Renal pelvis (tissue), 4 donors: ENCODE data around the gene SEMA4D. TPM values are rescaled to one million over a fixed set of nuclear protein-coding genes. Genes with fewer than 3 reads are reported as not detected.
"Not testable (repeated sequence)": the region's sequence is repeated elsewhere in the genome, so short reads cannot be mapped to it uniquely, and the experiment has no call there.

Source experiments
- DNase-seq: peaks from one replicate; pipeline ENCODE4 v3.0.0-alpha.2; 2013
- polyA plus RNA-seq, 3 donors: library from polyadenylated mRNA; unstranded; fragments of 120-200 nt; gene quantifications; one replicate each; pipeline ENCODE4 v1.2.1, GENCODE V29; 2013; ENCODE audit not compliant: insufficient read length in 3 of 3

Gene SEMA4D
- polyA plus RNA-seq, 3 donors: 48.5 to 67.5 (median 64.1) TPM

DNA sequence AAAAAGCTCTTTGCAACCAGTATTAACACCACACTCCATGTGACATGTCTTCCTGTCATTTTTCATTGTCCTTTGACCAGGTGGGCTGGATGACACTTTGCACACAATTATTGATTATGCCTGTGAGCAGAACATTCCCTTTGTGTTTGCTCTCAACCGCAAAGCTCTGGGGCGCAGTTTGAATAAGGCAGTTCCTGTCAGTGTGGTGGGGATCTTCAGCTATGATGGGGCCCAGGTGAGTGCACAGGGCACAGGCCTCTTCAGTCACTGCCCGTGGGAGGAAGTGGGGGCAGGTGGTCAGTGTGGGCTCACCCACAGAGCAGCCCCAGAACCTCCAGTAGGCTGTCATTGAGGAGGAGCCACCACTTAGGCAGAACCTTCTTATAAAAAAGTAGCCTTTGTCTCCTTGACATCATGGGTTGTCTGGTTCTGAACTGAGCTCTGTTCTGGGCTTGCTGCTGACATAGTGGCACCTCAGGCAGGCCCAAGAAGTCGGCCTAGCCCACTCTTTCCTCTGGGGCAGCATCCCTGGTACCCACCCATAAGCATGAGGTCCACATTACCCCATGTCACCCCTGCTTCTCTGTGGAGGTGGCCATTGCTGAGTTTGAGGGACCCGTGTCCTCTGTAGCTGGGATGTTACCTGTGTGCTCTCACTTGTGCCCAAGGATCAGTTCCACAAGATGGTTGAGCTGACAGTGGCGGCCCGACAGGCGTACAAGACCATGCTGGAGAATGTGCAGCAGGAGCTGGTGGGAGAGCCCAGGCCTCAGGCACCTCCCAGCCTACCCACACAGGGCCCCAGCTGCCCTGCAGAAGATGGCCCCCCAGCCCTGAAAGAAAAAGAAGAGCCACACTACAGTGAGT, 140.3 kb downstream of the SEMA4D start:
- DNase-seq: no peak

DNA sequence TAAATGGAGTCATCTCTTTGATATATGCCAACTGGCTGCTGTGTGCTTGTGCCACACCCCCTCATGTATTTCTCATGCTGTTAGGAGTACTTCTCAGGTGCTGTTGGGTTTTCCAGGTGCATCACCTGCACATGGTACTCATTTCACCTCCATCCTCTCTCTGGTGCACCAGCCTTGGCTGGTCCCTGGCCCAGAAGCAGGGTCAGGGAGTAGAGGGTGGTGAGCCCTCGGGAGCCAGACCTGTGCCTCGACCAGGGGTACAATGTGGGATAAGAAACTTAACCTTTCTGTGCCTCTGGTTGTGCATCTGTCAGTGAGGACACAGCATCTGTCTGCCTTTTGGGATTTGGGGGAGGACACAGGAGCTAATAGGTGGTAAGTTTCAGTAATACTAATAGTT, 141.1 kb downstream of the SEMA4D start:
- DNase-seq: no peak

DNA sequence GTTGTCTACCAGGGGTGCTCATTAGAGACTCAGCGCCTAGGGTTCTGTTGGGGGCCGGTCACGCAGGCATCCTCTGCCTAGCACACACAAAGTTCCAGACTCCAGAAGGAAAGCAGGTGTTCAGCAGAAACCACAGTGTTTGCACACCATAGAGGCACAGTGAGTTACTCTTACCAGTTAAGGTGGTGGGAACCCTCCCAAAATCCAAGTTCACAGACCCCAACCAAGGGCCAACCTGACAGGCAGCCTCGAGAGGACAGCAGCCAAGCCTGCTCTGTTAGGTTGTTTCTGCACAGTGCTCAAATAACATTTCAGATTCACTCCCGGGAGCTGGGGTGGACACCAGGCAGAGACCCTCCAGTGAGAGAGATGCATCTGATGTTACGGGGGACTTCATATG, 143.4 kb downstream of the SEMA4D start:
- DNase-seq: no peak

DNA sequence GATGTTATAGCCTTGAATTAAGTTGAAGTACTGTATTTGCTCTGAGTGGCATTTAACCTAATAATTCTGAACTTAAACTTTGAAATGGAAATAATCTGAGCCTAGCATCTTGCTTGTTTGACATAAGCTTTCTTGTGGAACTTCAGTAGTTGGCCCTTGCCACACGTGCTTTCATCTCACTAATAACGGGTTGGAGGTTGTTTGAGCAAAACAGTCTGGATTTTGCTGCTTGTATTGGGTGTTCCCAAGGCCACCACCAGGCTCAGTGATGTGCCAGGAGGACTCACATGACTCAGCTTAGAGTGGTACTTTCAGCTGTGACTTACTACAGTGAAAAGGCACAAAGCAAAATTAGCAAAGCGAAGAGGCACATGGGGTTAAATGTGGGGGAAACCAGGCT, 143.9 kb downstream of the SEMA4D start:
- DNase-seq: no peak

DNA sequence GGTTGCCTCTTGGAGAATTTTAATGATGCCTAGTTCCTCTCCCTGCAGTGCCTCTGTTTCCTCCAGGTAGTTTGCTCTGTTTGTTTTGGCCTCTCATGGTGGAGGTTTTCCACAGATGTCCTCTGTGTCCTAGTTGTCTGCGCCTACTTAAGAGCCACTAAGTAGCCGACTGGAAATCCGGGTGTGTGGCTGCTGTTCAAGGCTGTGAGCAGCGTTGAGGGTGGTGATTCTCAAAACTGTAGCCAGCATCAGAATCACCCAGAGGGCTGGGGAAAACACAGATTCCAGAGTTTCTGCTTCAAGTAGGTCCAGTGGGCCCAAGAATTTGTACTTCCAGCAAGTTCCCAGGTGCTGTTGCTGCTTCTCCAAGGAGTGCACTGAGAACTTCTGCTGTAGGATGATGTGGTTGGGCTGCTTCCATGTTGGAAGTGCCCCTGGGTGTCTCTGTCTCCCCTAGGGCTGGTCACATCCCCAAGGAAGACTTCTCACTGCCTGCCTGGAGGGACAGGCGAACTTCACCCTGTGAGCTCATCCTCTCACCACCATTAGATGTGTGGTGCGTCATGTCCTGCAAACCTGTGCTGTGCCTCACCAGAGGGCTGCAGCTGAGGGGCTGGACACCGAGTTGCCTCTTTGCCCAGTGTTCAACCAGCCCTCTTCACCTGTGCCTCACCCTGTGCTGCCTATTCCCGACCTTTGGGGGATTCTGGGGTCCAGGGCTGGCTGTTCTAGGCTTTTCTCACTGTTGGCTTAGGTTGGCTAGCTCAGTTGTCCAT, 144.9 kb downstream of the SEMA4D start:
- DNase-seq: no peak

DNA sequence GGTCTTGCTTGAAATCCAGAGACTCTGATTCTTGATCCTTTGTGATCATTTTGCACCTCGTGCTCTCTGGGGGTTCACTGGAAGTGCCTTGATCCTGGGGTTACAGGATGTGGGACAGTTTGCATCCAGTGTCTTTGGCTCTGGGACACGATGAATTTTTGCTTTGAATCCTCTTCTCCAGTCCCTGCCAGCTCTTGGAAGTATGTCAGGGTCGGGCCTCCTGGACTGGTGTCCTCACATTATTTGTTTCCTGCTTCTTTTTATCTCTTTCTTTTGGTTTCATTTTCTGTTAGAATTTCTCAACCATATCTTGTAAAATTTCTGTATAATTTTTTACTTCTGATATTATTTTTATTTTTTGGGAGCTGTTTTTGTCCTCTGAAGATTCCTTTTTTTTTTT, 145.5 kb downstream of the SEMA4D start:
- no peak for DNase-seq

DNA sequence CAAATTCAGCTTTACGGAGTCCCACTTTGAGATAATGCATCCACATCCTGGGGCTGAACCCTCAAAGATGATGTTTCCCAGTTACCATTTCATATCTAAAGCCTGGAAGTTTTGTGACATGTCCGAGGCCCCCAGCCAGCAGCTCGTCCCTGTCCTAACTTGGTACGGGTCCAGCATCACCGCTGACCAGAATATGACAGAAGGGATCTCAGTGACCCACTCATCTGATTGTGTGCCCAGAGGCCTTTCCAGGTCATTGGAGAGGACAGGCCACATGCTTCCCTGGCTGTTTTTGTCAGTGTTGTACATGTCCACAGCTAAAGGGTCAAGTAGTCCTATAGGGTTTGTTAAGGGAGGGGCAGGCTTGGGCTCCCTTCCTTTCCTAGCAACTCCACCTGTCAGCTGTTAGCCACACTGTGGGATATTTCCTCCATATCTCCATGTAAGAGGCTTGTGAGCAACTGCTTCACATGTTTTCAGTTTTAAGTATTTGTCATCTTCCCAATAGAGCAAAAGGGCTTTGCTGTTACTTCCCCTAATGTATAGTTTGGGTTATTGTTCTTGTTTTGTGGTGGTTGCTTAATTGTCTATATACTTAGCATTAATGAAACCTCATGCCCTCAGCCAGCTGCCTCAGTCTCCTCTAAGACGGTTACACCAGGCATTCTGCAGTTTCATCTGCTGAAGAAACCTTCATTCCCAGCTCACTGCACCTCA, 146.2 kb downstream of the SEMA4D start:
- DNase-seq: no peak

DNA sequence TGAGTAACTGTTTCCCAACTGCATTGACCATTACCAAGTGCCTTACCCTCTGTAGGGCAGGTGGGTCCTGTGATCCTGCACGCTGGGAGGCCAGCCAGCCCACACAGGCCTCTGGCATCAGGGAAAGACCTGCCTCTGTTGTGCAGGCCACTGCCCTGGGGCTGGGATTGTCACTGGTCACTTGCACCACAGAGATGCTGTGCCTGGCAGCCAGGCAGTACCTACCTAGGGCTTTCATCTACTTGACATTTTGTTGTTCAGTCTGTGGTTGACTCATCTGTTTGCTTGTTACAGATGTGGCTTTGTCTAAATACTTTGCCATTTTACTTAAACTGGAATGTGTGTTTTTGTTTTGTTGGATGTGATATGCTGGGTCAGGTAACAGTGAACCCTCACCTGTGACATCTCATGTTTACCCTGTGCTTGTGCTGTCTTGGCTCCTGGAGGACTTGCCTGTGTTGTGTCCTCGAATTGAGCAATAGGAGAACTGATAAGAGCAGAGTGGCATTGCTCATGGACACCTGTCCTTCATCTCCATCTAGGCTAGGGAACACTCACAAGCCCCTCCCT, 146.8 kb downstream of the SEMA4D start:
- no peak for DNase-seq

DNA sequence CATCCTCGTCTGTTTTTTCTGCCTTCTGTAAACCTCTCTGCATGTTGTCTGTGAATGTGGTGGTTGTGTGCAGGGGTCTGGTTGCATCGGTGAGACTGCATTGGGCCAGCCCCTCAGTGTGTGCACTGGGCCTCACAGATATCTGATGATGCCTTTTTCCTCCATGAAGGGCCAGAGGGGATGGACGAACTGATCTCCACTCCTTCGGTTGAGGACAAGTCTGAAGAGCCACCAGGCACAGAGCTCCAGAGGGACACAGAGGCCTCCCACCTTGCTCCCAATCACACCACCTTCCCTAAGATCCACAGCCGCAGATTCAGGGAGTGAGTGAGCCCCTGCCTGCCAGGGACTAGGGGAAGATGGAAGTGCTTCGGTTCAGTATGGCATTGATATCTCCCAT, 148.3 kb downstream of the SEMA4D start:
- DNase-seq: no peak

DNA sequence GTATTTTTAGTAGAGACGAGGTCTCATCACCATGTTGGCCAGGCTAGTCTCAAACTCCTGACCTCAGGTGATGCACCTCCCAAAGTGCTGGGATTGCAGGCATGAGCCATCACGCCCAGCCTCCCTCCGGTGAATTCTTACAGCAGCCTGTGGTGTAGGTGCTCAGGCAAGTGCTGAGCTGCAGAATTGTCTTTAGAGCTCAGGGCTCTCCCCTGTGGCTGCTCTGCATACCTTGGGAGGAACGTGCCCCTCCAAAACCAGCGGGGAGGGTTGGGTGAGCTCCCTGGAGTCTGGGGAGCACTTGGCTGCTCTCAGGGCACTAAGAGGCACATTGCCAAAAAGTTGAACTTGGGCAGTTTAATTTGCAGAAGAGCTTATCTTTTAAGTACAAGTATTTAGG, 150.3 kb downstream of the SEMA4D start:
- no peak for DNase-seq

DNA sequence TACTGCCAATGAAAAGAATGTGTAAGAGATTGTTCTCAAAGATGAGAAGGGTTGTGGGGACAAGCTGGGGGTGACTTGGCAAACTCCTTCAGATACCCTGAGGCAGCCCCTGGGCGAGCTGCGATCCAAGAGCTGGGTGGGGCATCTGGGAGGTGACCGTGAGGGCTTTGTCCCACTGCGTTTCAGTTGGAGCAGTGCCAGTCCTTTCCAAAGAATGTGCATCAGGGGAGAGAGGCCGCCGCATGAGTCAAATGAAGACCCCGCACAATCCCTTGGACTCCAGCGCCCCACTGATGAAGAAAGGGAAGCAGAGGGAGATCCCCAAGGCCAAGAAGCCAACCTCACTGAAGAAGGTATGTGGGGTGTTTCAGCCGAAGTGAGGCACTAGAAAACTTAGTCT, 151.2 kb downstream of the SEMA4D start:
- no peak for DNase-seq

DNA sequence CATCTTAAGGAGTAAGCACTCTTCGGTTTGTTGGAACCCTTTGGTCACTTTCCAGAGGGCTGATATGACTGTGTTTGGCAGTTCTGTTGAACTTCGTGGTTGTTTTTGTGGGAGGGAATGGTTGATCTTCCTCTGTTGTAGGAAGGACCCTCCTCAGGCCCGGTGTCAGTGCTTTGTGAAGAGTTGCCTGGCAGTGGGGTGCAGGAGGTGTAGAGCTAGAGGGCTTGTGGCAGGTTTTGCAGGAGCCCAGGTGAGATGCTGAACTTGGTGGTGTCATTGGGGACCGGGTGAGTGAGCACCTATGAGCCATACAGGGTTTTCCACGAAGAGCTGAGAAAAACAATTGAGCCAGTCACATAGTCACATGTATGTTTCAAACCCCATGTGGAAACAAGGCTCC, 152.4 kb downstream of the SEMA4D start:
- no peak for DNase-seq

DNA sequence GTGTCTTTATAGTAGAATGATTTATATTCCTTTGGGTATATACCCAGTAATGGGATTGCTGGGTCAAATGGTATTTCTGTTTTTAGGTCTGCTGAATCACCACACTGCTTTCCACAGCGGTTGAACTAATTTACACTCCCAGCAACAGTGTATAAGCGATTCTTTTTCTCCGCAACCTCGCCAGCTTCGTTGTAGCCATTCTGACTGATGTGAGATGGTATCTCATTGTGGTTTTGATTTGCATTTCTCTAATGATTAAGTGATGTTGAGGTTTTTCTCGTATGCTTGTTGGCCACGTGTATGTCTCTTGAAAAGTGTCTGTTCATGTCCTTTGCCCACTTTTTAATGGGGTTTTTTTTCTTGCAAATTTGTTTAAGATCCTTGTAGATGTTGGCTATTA, 154.1 kb downstream of the SEMA4D start:
- DNase-seq: not testable (repeated sequence)

DNA sequence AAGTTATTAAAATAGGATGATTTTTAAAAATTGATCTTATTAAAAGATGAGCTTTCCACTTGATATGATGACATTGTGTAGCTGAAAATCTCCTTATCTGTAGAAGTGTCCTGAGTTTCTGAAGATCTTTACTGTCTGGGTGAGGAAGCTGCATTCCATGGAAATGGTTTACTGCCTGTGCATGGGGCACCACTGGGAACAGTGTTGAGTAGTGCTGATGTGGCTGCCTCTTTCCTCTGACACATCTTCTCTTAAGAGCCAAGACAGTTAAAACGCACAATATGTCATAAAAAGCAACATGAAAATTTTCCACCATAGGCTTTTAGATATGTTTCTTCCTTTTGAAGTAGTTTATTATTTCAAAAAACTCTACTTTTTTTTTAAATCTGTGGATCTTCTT, 155.0 kb downstream of the SEMA4D start:
- no peak for DNase-seq

DNA sequence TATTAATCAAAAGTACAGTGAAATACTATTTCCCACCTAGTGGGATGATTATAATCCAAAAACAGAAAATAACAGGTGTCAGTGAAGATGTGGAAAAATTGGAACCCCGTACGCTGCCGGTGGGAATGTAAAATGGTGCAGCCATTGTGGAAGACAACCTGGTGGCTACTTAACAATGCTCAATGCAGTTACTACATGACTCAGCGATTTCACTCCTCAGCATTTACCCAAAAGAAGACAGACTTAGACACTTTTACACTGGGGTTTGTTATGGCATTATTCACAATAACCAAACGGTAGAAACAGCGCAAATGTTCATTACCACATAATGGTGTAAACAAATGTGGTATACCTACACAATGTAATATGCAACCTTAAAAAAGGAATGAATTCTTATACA, 155.7 kb downstream of the SEMA4D start:
- DNase-seq: no peak

DNA sequence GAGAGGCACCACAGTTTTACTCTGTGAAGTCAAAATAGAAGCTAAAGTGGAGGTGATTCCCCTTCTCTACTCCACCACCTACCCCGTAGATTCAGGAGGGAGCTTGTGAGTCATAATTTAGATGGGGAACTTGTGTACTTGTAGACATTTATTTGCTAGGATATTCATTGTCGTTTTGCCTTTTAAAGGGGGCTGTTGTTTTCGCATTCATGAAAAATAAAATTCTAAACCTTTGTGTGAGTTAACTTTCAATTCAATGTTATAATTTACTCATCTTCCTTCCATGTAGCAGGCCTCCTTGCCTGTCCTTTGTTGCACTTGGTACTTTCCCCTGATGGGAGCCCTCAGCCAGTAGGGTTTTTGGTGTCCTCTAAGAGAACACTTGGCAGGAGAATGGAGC, 157.6 kb downstream of the SEMA4D start:
- no peak for DNase-seq

DNA sequence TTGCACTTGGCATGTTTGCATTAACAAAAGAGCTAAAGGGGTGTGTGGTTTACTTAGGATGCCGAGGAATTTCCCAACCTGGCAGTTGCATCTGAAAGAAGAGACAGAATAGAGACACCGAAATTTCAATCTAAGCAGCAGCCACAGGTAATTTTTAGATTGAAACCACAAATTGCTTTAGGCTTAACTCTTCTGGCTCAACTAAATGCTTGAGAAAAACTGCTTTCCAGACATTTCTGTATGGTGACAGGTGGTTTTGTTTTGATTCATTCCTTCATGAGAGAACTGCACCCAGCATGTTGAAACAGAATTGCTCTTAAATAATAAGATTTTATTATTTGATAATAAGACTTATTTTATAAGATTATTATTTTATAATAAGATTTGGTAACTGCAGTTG, 158.1 kb downstream of the SEMA4D start:
- no peak for DNase-seq

DNA sequence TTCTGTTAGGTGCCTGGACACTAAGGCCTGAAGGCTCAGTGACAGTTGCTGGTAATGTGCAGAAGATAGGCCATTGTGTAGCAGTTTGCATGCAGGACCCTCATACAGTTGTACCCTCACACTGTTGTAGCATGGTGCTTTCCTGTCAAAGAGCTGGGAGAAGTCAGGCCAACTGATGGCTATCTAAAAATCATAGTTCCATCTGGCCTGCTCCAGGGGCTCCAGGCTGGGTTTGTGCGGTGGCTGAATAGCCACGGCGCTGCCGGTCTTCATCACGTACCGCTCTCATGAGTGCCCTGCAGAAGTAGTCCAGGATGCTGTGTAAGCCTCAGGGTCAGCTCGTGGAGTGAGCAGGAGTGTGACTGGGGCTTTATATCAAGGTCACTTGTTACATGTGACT, 167.4 kb downstream of the SEMA4D start:
- no peak for DNase-seq

DNA sequence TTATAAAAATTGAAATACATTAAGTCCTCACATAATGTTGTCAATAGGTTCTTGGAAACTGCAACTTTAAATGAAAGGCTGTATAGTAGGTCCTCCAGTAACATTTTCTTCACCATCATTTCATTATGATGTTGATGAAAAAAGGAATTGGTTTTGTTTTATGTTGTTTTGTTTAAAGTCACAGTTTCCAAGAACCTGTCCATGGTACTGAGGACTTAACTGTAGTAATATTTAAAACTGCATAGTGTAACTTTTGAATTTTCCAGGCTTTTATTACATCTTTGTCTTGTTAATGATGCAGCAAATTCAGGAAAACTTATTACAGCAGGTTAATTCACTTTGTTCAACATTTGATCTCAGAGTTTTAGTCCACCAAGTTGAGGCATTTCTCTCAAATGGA, 168.0 kb downstream of the SEMA4D start:
- DNase-seq: no peak

DNA sequence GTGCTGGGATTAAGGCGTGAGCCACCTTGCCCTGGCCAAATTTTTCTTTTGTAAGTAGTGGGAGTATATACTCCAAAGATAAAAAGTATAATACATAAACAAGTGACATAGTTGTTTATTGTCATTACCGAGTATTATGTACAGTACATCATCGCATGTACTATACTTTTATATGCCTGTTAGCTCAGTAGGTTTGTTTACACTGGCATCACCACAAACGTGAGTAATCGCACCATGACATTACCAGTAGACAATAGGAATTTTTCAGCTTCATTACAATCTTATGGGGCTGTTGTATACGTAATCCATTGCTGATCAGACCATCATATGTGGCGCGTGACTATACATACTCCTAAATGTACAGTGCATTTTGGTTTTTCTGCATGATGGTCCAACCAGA, 169.8 kb downstream of the SEMA4D start:
- no peak for DNase-seq

DNA sequence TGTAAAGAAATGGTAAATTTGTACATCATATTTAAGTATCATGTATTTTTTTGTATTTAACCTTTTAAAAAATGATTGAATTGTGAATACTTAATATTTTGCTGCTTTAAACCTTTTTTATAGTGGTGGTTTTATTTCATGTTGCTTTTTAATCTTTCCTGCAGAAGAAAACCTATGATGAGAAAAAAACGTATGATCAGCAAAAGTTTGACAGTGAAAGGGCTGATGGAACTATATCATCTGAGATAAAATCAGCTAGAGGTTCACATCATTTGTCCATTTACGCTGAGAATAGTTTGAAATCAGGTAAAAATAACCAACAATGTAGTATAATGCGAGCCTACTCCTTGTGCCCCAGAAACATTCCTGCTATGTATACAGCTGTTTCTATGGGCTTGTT, 172.2 kb downstream of the SEMA4D start:
- DNase-seq: no peak

DNA sequence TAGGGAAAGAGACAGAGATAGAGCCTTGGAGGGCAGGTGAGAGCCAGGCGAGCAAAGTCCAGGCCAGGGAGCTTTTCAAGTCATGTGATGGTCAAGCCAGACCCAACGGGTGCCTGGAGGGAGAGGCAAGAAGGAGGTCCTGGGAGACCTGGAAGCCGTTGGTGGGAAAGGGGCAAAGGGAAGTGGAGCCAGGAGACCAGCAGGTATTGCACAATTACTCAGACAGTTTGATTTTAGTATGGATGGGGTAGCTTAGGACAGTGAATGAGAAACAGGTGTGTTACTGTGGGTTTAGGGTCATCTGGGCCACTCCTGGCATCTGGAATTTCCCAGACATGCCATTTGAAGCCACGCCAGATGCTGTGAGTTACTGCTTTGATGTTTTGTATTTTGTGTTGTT, 174.5 kb downstream of the SEMA4D start:
- DNase-seq: no peak
